ENCODE results near the gene NHSL1. TPM values are rescaled to one million over a fixed set of nuclear protein-coding genes. Genes with fewer than 3 reads are reported as not detected.

NHSL1 gene
- total RNA-seq, 4 donors from 2014 or later: 5.4 to 24.3 (median 22.2) TPM

DNA sequence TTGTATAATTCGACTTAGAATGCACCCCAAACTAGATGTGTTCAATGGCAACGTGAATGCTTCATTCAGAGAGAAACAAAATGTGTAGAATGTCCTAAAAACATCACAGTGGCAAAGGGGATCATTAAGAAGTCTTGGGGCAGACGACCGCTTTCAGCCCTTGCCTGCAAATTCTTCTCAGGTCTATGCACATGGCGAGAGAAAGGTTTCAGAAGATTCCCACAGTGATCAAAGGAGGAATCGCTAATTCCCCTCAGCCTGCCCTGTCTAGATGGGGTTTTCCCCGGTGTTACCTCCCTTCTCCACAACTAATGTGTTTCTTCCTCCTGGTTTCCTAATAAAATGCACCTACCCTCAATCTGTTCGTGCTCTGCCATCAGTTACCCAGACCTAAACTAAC is 13.3 kb upstream of the NHSL1 start:
- TF ChIP-seq, protein P1, sequence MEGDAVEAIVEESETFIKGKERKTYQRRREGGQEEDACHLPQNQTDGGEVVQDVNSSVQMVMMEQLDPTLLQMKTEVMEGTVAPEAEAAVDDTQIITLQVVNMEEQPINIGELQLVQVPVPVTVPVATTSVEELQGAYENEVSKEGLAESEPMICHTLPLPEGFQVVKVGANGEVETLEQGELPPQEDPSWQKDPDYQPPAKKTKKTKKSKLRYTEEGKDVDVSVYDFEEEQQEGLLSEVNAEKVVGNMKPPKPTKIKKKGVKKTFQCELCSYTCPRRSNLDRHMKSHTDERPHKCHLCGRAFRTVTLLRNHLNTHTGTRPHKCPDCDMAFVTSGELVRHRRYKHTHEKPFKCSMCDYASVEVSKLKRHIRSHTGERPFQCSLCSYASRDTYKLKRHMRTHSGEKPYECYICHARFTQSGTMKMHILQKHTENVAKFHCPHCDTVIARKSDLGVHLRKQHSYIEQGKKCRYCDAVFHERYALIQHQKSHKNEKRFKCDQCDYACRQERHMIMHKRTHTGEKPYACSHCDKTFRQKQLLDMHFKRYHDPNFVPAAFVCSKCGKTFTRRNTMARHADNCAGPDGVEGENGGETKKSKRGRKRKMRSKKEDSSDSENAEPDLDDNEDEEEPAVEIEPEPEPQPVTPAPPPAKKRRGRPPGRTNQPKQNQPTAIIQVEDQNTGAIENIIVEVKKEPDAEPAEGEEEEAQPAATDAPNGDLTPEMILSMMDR (IDR thresholded peaks at IDR 0.05; ENCODE audit: low read depth): no peak

- TF ChIP-seq, protein P1 (IDR thresholded peaks at IDR 0.05; ENCODE audit: low read depth): no peak
Measured at GRCh38 chr6:138510093-138510492, 10.8 kb upstream of the NHSL1 start.

DNA sequence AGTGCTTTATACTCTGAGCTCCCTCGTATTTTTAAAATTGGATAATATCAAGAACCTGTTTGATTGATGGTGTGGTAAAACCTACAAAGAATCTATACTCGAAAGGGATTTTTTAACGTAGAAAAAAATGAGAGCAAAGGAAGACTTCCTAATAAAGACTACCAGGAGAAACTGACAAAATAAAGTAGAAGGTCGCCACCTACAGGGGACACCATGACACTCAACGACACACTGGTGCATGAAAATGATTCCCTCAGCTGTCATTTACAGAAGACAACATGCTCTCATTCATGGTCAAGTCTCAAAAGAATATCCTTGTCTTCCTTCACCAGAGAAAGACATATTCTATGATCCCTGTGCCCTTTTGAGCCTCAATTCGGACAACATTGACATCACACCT is 10.1 kb upstream of the NHSL1 start:
- TF ChIP-seq, protein P1 (IDR thresholded peaks at IDR 0.05; ENCODE audit: low read depth): no peak

DNA sequence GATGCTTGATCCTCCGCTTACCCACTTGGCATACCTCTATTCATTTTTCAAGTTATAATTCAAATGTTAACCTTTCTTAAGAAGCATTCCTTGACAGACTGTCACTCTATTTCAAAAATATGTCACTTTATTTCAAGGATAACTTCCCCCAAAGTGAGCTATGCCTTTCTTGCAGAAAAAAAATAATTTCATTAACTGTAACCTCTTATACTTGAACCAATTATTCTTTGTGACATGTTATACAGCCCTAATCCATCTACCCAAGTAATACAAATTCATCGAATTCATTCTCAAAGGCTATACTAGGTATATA is 9.3 kb upstream of the NHSL1 start:
- TF ChIP-seq, protein P1 (IDR thresholded peaks at IDR 0.05; ENCODE audit: low read depth): no peak

GRCh38 chr6:138507977-138508675 is 8.8 kb upstream of the NHSL1 start:
- TF ChIP-seq, protein P1 (IDR thresholded peaks at IDR 0.05; ENCODE audit: low read depth): no peak

- TF ChIP-seq, protein P1 (IDR thresholded peaks at IDR 0.05; ENCODE audit: low read depth): no peak
Measured at GRCh38 chr6:138504764-138505689, 5.7 kb upstream of the NHSL1 start.
